GM19468 (cell line): ENCODE measurements around the gene ALG10B.
"Not testable (repeated sequence)": the region's sequence is repeated elsewhere in the genome, so short reads cannot be mapped to it uniquely, and the experiment has no call there.

ENCODE experiments used
- ATAC-seq: cut with Tn5 transposase; IDR thresholded peaks from one replicate; pipeline ENCODE4 v1.9.1; 2021; ENCODE audit warnings: mild to moderate bottlenecking, moderate library complexity, moderate number of reproducible peaks; ENCODE audit not compliant: unreplicated experiment; ENCODE audit errors: extremely low read depth

ALG10B gene

GRCh38 chr12:38316391-38317129, at the start of gene ALG10B:
ALG10B (plus strand) TSS chr12:38316774; CDS start chr12:38316894, 120 bp downstream.
- peak; percentile 100 for ATAC-seq

DNA sequence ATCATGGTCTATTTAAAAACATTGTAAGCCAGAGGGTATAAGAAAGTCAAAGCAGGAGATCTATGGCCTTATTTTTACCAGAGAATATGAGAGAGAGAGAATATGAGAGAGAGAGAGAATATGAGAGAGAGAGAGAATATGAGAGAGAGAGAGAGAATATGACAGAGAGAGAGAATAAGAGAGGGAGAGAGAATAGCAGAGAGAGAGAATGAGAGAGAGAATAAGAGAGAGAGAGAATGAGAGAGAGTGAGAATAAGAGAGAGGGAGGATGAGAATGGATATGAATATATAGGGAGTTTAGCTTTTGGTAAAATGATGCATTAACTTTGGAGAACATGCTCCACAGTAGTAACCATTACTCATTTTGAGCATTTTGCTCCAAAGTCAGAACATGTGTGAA, 48.0 kb upstream of the ALG10B start:
- no peak for ATAC-seq

DNA sequence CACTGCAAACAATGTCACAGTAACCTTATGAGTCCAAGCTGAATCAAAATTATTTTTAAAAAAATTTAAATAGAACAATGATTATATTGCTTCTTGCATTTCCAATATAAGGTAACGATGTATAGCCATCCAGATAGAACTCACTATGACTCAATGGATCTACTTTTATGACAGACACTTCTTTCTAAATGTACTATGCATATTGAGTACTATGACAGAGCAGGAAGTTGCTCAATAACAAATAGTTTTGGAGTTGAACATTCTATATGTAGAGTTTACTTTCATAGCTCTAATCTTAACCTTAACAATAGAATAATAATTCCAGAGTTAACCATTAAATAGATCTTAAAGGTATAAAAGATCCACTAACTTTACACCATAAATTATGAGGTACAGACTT, 46.7 kb upstream of the ALG10B start:
- no peak for ATAC-seq

DNA sequence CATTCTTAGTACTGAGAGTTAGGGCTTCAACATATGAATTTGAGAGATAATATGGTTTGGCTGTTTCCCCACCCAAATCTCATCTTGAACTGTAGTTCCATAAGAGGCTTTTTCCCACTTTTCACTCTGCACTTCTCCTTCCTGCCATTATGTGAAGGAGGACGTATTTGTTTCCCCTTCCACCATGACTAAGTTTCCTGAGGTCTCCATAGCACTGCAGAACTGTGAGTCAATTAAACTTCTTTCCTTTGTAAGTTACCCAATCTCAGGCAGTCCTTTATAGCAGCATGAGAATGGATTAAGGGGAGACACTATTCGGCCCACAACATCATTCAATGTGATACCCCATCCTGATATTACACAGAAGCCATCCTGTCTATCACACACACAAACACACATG, 36.8 kb upstream of the ALG10B start:
- no peak for ATAC-seq

- no peak for ATAC-seq
These were observed 33.7 kb upstream of the ALG10B start for GRCh38 chr12:38282886-38283285.

GRCh38 chr12:38289396-38289795, 27.2 kb upstream of the ALG10B start:
- no peak for ATAC-seq

- ATAC-seq: no peak
These were observed 25.4 kb upstream of the ALG10B start for GRCh38 chr12:38291160-38291559.

- ATAC-seq: not testable (repeated sequence)
These were observed 13.6 kb upstream of the ALG10B start for GRCh38 chr12:38302972-38303371.

DNA sequence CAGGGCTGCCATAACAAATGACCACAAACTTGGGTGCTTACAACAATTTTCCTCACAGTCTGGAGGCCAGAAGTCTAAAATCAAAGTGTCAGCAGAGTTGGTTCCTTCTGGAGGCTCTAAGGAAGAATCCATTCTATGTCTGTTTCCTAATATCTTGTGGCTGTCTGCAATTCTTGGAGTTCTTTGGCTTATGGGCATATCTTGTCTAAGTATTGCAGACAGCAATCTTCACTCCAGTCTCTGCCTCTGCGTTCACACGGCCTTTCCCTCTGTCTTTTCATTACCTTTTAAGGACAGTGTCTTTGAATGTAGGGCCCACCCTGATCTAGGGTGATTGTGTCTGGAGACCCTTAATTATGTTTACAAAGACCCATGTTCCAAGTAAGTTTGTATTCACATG, 5.4 kb downstream of the ALG10B start:
- ATAC-seq: not testable (repeated sequence)

GRCh38 chr12:38324912-38325311, 8.3 kb downstream of the ALG10B start:
- ATAC-seq: no peak

DNA sequence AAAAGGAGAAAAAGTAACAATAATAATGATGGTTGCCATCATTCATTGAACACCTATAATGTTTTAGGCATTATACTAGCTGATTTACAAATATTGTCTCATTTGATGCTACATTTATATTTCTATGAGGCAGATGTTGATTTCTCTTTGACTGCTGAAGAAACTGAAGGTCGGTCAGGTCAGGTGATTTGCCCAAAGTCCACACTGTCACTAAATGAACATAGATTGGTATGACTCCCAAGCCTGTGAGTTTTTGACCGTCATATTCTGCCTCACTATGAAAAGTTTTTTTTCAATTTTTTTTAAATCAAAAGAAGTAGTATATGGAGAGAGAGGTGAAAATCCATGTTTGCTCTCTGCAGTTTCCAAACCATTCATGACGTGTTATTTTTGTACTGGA, 10.8 kb downstream of the ALG10B start:
- no peak for ATAC-seq

DNA sequence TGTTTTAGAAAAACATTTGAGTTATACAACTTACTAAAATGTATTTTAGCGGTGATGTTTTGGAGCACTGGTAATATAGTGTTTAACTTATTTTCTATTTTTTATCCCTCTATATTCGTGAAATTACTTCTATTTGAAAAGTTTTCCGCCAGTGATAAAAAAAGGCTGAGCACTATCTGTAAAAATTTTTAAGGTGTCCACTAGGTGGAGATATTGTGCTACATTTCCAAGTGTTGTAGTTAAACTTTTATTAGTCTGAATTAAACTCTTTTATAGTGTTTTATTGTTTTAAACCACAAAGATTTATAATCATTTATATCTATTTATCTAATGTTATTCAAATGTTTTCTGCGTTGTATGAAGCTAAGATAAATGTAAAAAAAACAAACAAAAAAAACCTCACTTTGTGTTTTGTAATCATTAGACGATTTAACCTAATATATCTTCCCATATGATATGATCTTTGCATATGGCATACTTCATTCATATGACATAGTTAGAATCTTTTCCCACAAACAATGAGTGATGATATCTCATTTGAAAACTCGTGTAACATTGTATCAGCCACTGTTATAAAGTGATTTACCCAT, 11.8 kb downstream of the ALG10B start:
- no peak for ATAC-seq

- not testable (repeated sequence) for ATAC-seq
These were observed 13.8 kb downstream of the ALG10B start for GRCh38 chr12:38330414-38330813.

GRCh38 chr12:38332814-38333213, 16.2 kb downstream of the ALG10B start:
- no peak for ATAC-seq

GRCh38 chr12:38342444-38342843, 25.9 kb downstream of the ALG10B start:
- ATAC-seq: no peak

GRCh38 chr12:38343256-38343655, 26.7 kb downstream of the ALG10B start:
- not testable (repeated sequence) for ATAC-seq

- ATAC-seq: not testable (repeated sequence)
These were observed 27.3 kb downstream of the ALG10B start for GRCh38 chr12:38343916-38344315.

DNA sequence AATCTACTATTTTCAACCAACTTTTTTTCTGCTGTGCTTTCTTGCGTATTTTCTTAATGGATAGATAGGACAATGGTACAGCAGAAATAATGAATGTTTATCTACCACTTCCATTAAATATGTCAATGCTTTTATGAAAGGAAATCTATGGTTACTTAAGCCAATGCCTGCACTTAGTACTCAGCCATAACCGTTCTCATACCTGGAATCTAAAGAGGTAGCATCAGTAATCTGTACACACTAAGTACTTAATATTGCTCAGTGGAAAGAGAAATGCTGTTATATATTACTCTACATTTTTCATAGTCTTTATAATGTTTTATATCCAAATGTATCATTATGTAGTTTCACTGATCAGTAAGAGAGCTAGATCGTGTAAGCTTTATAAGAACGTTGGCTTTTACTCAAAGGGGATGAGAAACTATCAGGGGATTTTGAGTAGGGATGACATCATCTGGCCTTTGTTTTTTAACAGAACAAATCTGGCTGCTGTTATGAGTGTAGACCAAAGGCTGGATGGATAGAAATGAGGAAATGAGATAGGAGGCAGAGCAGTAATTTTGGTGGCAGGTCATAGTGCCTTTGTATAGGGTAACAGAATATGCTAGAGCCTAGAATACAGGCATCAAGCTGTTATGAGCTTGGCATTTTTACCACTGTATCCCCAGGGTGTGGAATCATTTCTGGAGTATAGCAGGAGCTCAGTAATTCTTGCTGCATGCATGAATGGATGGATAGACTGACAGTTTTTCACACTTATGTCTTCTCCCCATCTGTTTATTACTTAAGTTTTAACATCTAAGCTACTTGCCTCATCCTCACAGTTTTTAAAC, 34.0 kb downstream of the ALG10B start:
- peak; percentile 95 for ATAC-seq

DNA sequence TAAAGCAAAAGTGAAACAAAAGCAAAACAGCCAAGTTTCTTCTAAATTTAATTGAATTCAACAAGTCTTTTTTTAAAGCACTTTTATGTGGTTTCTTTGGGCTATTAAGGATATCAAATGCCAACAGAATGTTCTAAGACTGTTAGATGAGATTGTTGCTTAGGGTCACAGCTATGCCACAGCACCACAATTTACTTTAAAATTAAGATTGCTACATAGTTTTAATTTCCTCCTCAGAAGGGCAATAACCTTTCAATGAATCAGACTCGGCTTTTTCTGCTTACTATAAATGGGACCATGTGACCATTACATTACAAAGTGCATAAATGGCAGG, 34.6 kb downstream of the ALG10B start:
- not testable (repeated sequence) for ATAC-seq

DNA sequence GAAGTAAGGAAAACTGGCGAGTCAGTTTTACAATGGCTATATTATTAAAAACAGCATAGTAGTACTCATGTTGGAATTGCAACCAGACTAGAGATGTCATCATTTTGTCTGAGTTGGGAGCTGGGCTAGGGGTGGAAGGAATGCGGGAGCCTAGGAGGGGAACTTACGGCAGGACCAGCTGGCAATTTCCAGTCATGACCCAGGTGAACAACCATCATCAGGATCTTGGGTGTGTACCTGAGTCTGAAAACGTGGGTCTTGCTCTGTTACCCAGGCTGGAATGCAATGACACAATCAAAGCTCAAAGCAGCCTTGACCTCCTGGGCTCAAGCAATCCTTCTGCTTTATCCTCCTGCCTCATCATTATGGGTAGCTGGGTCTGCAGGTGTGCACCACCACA, 50.9 kb downstream of the ALG10B start:
- no peak for ATAC-seq

GRCh38 chr12:38370311-38370710, 53.7 kb downstream of the ALG10B start:
- no peak for ATAC-seq
